Parathyroid adenoma (tissue), 2 donors: ENCODE results near the gene TNRC6C.

Source experiments
- H2AFZ ChIP-seq: fragments of 300-600 bp; sonication (generic); one replicate; pipeline ENCODE4 v1.7.0; 2017; ENCODE audit warnings: antibody characterized with exemption, mild to moderate bottlenecking
- H3K27ac ChIP-seq: fragments of 300-600 bp; sonication (generic); one replicate; pipeline ENCODE4 v1.7.0; 2017
- H3K27me3 ChIP-seq: fragments of 300-600 bp; sonication (generic); one replicate; pipeline ENCODE4 v1.7.0; 2017; ENCODE audit warnings: low read length; ENCODE audit not compliant: control insufficient read depth, insufficient read depth
- H3K36me3 ChIP-seq: fragments of 300-600 bp; sonication (generic); one replicate; pipeline ENCODE4 v1.7.0; 2017; ENCODE audit warnings: low read length; ENCODE audit not compliant: control insufficient read depth, insufficient read depth
- H3K4me1 ChIP-seq: fragments of 300-600 bp; sonication (generic); one replicate; pipeline ENCODE4 v1.7.0; 2017; ENCODE audit warnings: control low read depth
- H3K4me2 ChIP-seq: fragments of 300-600 bp; sonication (generic); one replicate; pipeline ENCODE4 v1.7.0; 2017; ENCODE audit warnings: low read length
- H3K4me3 ChIP-seq: fragments of 300-600 bp; sonication (generic); one replicate; pipeline ENCODE4 v1.7.0; 2017; ENCODE audit warnings: low read depth, low read length
- H3K79me2 ChIP-seq: fragments of 300-600 bp; sonication (generic); one replicate; pipeline ENCODE4 v1.7.0; 2017; ENCODE audit warnings: control low read depth
- H3K9ac ChIP-seq: fragments of 300-600 bp; sonication (generic); one replicate; pipeline ENCODE4 v1.7.0; 2017; ENCODE audit warnings: mild to moderate bottlenecking
- H3K9me3 ChIP-seq: fragments of 300-600 bp; sonication (generic); one replicate; pipeline ENCODE4 v1.7.0; 2017; ENCODE audit warnings: low read length; ENCODE audit not compliant: control insufficient read depth
- CTCF ChIP-seq: fragments of 300-600 bp; sonication (generic); IDR thresholded peaks from one replicate; pipeline ENCODE4 v1.7.0; 2017; ENCODE audit warnings: antibody characterized with exemption, mild to moderate bottlenecking
- donor health status: primary hyperparathyroidism.

Gene TNRC6C

DNA sequence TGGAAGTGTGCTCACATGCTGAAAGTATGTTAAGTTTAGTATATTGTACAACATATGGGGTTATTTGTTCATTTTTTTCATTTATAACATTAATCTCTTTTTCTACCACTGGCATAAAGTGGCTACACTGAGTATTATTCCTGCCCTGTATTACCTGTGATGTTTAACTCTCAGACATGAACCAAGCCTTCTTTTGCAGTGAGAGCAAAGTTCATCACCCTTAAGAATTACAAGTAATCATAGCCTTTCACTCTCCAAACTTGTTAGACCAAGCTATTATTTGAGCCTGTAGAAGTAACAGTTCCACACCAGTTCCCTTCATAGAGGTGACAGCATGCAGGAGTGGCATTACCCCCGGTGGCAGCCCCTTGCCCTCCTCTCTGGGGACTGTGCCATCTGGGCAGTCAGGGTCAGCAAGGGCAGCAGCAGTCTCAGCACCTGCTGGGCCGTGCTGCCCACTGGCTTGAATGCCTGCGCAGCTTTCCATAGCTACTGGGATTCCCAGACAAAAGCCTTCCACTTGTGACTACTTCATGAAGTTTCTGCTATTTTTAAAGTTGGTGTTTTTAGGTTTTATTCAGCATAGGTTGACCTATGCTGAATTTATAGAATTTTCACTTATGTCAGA is 98.7 kb downstream of the TNRC6C start:
- Histone ChIP-seq H3K27me3 (no peaks in the 10 kb centered on the region), H3K4me3 (no peak overlapping the region), H3K79me2 (no peaks in the 10 kb centered on the region), H3K36me3 (no peaks in the 10 kb centered on the region), H3K9ac (no peak overlapping the region), H2AFZ (no peak overlapping the region), H3K9me3 (no peaks in the 10 kb centered on the region), H3K27ac (no peak overlapping the region), H3K4me1 (peaks cover 13% of the 10 kb centered on the region), H3K4me2 (no peak overlapping the region)
- no peak for TF ChIP-seq CTCF

DNA sequence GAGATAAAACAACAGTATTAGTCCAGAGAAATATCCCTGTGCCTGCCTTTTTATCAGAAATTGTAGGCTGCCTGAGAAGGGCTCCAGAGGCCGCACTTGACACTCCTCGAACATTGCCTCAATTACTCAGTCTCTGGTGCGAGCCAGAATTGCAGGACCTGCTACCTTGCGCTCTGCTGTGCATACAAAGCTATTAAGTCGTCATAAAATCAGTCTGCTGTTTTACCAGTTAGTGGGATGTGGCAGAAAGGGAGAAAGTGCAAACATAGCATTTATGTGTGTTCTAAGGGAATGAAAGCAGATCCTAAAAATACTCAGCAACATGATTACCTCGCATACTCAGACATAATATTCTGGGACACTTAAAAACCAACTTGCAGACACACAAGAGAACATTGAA is 99.5 kb downstream of the TNRC6C start:
- Histone ChIP-seq H3K4me2 (no peak overlapping the region), H3K79me2 (no peaks in the 10 kb centered on the region), H3K4me1 (peaks cover 13% of the 10 kb centered on the region), H3K9me3 (no peaks in the 10 kb centered on the region), H3K36me3 (no peaks in the 10 kb centered on the region), H3K27ac (no peak overlapping the region), H3K4me3 (no peak overlapping the region), H3K9ac (no peak overlapping the region), H3K27me3 (no peaks in the 10 kb centered on the region), H2AFZ (no peak overlapping the region)
- no peak for TF ChIP-seq CTCF

DNA sequence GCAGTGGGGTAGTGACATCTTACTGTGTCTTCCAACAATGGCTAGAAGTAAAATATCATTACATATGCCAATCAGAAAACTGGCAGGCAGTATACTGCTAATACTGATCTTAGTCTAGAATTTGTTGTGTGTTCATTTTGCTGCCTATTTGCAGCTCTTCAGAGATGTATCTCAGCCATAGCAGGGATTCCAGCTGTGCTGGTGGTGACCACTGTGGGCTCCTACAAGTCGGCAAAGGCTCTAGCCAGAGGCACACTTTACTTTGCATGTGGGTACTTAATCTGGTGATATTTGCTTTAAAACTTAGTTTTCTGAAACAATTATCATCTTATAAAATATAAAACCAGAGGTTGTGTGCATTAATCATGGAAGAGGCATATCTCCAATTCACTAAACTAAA is 100.1 kb downstream of the TNRC6C start:
- H3K4me2 ChIP-seq: peak overlapping the region; percentile 5
- H3K9ac ChIP-seq: no peak overlapping the region
- no peak overlapping the region for H2AFZ ChIP-seq
- no peaks in the 10 kb centered on the region for H3K9me3 ChIP-seq
- TF ChIP-seq CTCF: no peak
- no peak overlapping the region for H3K4me3 ChIP-seq
- H3K4me1 ChIP-seq: peaks cover 13% of the 10 kb centered on the region
- H3K27me3 ChIP-seq: no peaks in the 10 kb centered on the region
- no peaks in the 10 kb centered on the region for H3K36me3 ChIP-seq
- H3K27ac ChIP-seq: peak overlapping the region; percentile 11
- H3K79me2 ChIP-seq: no peaks in the 10 kb centered on the region

GRCh38 chr17:78062596-78062995 is 104.1 kb downstream of the TNRC6C start:
- no peaks in the 10 kb centered on the region for H3K9me3 ChIP-seq
- H3K4me3 ChIP-seq: no peak overlapping the region
- no peak overlapping the region for H2AFZ ChIP-seq
- H3K4me2 ChIP-seq: no peak overlapping the region
- TF ChIP-seq CTCF: no peak
- H3K4me1 ChIP-seq: peaks cover 13% of the 10 kb centered on the region
- no peaks in the 10 kb centered on the region for H3K27me3 ChIP-seq
- no peak overlapping the region for H3K9ac ChIP-seq
- no peaks in the 10 kb centered on the region for H3K79me2 ChIP-seq
- H3K27ac ChIP-seq: no peak overlapping the region
- no peaks in the 10 kb centered on the region for H3K36me3 ChIP-seq

DNA sequence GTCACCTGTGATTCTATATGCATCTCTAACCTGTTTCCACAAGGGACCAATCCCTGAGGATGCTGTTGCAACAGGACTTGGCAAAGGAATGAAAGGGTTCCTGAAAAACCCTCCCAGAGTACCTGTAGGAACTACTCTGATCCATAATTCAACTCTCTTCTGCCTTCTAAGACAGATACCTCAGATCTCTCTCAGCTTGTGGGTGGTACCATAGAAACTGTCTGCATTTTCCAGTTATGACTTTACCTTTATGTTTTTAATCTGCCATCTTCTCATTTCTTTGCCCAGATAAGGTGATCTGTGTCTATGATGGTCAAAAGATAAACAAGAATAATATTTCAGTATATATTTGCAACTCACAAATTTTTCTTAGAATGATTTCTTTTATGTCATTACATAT is 105.0 kb downstream of the TNRC6C start:
- no peak overlapping the region for H3K4me3 ChIP-seq
- no peaks in the 10 kb centered on the region for H3K79me2 ChIP-seq
- H3K36me3 ChIP-seq: no peaks in the 10 kb centered on the region
- H3K4me1 ChIP-seq: peaks cover 8% of the 10 kb centered on the region
- no peak overlapping the region for H3K27ac ChIP-seq
- no peak overlapping the region for H2AFZ ChIP-seq
- no peak overlapping the region for H3K4me2 ChIP-seq
- no peak overlapping the region for H3K9ac ChIP-seq
- TF ChIP-seq CTCF: no peak
- no peaks in the 10 kb centered on the region for H3K27me3 ChIP-seq
- H3K9me3 ChIP-seq: no peaks in the 10 kb centered on the region
